SKM-1 (cell line): ENCODE data around the gene IL11.

Source experiments
- DNase-seq: peaks from one replicate; lab custom pipeline; 2025; ENCODE audit not compliant: unreplicated experiment; lab: John Stamatoyannopoulos, UW

The IL11 gene

DNA sequence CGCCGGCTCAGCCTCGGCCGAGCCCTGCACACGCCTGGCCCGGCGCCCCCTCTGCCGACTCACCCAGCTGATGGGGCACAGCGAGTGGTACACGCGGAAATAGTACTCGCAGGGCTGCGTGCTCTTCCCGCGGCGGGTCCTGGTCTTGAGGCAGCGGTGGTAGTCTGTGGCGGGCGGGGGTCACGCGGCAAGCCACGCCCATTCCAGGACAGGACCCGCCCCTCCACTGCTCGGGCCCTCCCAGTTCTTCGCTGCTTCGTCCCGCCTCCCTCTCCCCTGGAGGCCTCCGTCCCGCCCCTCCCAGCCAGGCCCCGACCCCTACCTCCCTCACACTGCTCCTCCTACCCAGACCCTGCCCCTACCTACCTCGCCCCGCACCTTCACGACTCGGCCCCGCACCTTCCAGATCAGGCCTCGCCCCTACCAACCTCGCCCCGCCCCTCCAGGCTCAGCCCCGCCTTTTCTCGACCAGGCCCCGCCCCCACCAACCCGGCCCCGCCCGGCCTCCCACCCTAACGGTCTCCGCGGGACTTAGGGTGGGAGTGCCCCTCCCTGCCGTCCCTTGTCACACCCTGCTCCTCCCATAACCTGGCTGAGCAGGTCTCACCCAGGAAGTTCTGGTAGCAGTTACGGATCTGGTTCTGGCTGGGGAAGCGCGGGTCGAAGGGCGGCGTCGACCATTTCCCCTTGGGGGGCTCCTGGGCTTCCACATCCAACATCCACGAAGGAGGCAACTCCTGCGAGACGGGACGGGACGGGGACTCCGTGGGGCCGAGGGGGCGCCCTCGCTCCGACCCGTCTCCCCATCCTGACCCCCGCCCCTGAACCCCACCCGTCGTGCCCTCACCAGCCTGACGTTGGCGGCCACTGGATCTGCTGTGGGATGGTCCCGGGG, 16.2 kb downstream of the IL11 start:
- DNase-seq = no peak

- DNase-seq = no peak
Measured at GRCh38 chr19:55353356-55353802, 16.9 kb downstream of the IL11 start.

DNA sequence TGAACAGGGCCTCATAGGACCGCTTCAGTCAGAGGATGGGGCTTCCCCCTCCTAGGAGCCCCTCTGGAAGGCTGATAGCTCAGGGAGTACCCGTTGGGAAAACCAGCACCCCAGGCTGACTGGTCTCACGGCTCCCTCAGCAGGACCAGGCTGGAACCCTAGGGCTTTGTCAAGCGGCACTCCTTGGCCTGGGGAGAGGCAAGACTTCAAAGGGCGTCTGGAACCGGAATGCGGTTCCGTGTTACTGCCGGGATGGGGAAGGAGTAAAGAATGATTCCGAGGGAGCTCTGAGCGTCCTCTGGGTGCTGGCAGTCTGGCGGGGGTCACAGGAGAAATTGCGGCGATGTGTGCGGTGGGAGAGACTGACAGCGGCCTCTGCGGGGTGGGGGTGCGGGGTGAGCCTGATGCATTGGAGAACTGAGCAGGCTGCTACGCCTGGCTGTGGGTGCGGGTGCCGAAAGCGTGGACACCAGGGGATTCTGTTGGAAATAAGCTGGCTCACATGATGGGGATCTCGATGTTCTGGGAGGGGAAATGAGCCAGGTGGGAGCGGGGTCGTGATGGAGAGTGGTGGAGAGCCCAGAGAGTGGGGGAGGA, 17.6 kb downstream of the IL11 start:
- DNase-seq = no peak

- DNase-seq = no peak
Measured at GRCh38 chr19:55352040-55352439, 18.2 kb downstream of the IL11 start.

DNA sequence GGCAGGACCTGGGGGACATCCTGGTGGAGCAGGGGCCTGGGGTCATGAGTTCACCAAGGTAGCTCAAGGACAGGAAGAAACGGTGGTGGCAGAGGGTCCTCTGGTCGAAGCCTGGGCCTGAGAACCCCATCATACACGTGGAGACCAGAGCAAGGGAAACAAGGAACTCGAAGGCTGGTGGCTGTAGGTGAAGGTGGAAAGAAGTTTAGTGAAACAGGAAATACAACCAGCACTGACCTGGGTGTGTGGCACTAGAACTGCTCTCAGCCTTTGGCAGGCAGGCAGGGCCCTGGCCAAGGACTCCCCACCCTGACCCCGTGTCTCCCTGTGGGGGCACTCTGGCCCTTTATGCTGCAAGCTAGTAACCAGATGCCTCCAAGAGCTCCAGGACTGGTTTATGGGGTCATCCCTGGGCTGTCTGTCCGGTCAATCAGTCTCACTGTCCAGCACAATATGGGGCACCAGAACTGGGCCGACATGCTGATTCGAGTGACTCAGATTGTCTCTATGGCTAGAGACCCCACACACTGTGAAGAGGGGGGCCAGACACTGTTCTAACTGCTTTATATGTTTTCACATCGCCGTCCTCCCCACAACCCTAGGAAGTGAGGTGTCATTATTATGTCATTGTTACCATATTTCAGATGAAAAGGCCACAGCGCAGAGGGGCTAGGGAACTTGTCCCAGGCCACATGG, 19.5 kb downstream of the IL11 start:
- no peak for DNase-seq

DNA sequence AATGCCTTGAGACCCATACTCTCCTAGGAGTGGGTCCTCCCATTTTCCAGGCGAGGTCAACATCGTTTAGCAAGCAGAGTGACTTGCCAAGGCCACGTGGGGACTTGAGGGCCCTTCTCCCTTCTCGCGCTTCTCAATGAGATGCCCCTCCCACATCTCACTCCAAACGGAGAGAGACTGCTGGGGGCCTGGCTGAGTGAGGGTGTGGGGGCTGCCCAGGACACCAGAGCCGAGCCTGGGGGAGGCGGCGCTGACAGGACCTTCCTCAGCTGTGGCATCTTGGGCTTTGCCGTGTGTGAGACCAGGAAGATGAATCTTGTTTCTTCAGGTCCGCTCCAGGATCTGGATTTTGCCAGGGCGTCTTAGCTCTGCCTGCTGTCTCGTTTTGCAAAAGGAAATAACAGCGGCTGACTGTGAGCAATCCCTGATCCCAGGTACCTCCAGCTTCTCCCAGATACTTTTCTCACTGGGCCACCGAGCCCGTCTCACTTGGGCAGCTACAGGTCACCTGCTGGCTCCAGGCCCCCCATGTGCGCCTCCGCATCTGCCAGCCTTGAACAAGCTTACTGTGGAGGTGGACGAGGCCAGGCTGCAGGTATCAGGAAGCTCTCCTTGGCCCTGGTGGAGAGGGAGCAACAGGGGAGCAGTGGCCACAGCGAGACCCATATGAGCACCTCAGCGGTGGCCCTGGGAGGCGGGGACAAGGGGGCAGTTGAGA, 21.8 kb downstream of the IL11 start:
- no peak for DNase-seq

DNA sequence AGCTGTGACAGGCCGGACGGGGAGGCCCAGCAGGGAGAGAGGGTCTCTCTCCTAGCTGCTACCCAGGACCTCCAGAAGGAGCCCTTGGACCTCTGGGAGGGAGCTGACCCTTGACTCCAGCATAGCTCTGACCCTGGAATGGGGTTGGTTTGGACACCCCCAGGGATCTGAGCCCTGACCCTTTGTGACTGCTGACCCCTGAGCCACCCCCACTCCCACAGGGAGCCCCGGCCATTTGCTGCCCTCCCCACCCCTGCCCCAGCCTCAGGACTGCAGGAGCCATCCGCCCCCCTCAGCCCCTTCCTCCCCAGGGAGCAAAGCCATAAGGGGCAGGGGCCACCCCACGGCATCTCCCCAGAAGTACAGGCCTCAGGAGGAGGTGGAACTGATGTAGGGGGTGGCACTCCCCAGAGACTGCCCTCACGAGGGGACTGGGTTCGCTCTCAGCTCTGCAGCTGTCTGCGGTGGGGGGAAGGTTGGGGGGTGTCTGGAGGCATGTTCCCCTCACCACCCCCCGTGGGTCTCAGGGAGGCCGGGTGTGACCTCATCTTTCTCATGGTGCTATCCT, 22.7 kb downstream of the IL11 start:
- DNase-seq = no peak

- DNase-seq = no peak
Measured at GRCh38 chr19:55346725-55347441, 23.4 kb downstream of the IL11 start.

DNA sequence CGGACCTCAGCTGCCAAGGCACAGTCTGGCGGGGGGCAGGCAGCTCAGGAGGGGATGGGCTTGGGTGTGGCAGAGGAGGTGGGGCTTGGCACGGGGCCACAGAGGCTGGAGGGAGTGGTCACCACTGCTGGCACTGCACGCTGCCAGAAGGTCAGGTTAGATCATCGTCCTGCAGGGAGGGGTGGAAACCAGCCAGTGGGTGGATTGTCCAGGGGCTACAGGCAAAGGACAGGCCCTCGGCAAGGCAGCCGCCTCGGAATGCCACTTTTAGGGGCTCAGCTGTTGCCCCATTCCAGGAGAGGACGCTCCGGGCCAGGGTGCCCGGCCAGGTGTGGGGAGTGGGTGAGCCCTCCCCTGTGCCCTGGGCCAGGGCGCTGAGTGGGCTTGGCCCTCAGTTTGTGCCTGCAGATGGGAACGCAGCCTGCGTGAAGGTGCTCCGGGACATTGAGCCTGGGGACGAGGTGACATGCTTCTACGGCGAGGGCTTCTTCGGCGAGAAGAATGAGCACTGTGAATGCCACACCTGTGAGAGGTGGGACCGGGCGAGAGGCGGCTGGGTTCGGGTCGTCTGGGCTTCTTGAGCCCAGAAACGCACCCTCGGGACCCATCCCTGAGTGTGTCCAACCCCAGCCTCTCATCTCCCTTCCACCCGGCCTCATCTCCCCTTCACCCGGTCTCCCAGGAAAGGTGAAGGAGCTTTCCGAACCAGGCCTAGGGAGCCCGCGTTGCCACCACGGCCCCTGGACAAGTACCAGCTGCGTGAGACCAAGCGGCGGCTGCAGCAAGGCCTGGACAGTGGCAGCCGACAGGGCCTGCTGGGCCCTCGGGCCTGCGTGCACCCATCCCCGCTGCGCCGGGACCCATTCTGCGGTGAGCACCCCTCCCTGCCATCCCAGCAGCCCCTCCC, 24.2 kb downstream of the IL11 start:
- DNase-seq = no peak

DNA sequence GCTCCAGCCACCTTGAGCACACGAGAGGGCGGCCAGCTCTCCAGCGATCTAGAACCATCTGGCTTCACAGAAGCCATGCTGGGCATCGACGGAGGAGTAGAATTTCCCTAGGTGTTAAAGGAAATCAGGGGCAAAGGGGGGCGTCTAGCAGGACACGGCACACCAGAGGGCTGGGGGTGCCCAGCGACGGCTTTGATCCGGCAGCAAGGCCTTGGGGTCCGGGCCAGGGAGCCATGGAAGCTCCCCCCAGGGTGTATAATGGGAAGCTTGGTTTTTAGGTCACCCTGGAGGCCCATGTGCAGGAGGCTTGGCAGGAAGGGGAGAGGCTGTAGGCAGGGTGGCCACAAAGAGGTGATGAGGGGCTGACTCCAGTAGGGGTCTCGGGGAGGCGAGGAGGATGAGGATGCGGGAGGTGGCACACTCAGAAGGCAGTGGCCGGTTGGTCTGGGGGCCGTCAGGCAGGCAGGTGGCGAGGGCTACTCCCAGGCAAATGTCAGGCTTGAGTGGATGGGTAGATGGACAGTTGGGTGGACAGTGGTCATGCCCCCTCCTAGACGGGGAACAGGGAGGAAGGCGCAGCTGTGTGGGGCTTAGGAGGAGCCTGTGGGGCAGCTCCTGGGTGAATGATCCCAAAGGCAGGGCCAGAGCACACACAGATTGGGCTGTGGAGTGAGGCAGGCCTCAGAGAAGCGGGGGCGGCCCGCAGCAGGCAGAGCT, 25.0 kb downstream of the IL11 start:
- DNase-seq = no peak

GRCh38 chr19:55344444-55344843, 25.8 kb downstream of the IL11 start:
- no peak for DNase-seq

GRCh38 chr19:55341595-55342531, 28.4 kb downstream of the IL11 start:
- no peak for DNase-seq

- no peak for DNase-seq
Measured at GRCh38 chr19:55341171-55341588, 29.1 kb downstream of the IL11 start.

- no peak for DNase-seq
Measured at GRCh38 chr19:55340784-55341147, 29.5 kb downstream of the IL11 start.

DNA sequence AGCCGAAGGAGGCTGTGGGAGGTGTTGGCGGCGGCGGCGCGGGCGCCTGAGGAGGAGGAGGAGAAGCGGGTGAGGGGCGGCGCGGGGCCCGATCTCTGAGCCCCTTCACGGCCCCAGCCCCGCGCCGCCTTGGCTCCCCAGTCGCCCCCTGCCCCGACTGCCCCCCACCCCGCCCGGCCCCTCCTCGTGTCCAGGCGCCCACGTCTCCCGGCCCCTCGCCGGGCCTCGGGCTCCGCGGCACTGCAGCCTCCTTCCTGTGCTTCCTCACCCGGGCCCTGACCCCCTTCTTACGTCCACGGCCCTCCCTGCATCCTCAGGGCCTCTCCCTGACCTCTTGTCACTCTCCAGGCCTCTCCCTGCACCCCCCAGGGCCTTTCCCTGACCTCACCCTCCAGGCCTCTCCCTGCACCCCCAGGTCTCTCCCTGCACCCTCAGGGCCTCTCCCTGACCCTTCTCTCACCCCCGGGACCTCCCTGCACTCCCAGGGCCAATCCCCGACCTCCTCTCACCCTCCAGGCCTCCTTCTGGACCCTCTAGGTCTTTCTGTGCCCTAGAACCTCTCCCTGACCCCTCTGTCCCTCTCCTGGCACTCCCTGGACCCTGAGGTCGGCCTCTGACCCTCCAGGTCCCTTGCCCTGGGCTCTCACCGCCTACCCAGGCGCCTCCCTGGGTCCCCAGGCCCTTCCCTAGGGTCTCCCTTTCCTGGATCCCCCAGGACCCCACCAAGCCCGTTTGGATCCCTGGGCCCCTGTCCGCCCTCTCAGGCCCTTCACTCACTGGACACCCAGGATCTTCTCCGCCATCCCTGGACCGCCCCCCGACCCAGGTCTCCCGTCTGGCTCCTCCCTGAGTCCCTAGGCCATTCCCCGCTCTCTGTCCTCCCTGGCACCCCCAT, 30.1 kb downstream of the IL11 start:
- DNase-seq = no peak

GRCh38 chr19:55339105-55339888, 31.0 kb downstream of the IL11 start, which contains the start of gene KMT5C:
Gene KMT5C (plus strand): TSS chr19:55339876. CDS start chr19:55341937, 2,061 bp downstream.
- DNase-seq = peak; percentile 98
